Stomach smooth muscle (tissue), 2 donors: Measurements from ENCODE around the gene HSF5.

Experiments used
- H3K27ac ChIP-seq: one replicate; pipeline ENCODE4 v1.7.0; 2013; ENCODE audit warnings: mild to moderate bottlenecking, low read length, inconsistent platforms
- H3K27me3 ChIP-seq, 2 donors: one replicate each; pipeline ENCODE4 v1.7.0; 2013; ENCODE audit warnings: low read length in 2 of 2; ENCODE audit not compliant: insufficient read depth in 2 of 2, control insufficient read depth in 1 of 2
- H3K36me3 ChIP-seq, 2 donors: one replicate each; pipeline ENCODE4 v1.7.0; 2013; ENCODE audit warnings: low read length in 2 of 2; ENCODE audit not compliant: control insufficient read depth in 2 of 2, insufficient read depth in 2 of 2
- H3K4me1 ChIP-seq: one replicate; pipeline ENCODE4 v1.7.0; 2013; ENCODE audit warnings: low read length; ENCODE audit not compliant: control insufficient read depth, insufficient read depth
- H3K4me3 ChIP-seq, 2 donors: one replicate each; pipeline ENCODE4 v1.7.0; 2013; ENCODE audit warnings: low read length in 2 of 2
- H3K9ac ChIP-seq, 2 donors: one replicate each; pipeline ENCODE4 v1.7.0; 2013; ENCODE audit warnings: low read length in 2 of 2, mild to moderate bottlenecking in 1 of 2
- H3K9me3 ChIP-seq, 2 donors: one replicate each; pipeline ENCODE4 v1.7.0; 2013; ENCODE audit warnings: low read length in 2 of 2; ENCODE audit not compliant: control insufficient read depth in 2 of 2
- donor health status: healthy.
- donor health status: Pancreatic carcinoma.

The HSF5 gene

DNA sequence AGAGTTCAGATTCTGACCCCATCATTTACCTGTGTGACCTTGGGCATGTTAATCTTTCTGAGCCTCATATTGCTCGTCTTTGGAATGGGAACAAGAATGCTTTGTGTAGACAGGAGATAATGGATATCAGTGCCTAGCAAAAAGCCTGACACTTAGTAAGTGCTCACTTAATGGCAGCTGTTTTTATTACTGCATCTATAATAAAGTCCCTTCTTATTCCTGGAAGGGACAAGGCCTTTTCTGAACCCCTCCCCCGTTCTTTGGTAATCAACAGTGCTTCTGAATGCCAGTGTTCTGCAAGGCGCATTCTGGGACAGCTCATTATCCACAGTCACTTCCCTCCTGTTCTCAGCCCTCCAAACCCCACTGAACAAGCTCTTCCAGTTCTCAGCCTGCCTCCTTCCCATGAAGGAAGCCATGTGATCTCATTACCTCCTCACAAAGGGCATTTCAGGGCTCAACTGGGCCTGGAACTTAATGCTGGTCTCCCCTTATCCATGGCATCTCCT lies 111.1 kb downstream of the HSF5 start:
- Histone ChIP-seq H3K36me3 (no peaks in the 10 kb centered on the region), H3K4me3 (no peak overlapping the region), H3K9ac (no peak overlapping the region), H3K4me1 (no peaks in the 10 kb centered on the region), H3K27ac (no peak overlapping the region), H3K9me3 (no peaks in the 10 kb centered on the region), H3K27me3 (no peaks in the 10 kb centered on the region)

DNA sequence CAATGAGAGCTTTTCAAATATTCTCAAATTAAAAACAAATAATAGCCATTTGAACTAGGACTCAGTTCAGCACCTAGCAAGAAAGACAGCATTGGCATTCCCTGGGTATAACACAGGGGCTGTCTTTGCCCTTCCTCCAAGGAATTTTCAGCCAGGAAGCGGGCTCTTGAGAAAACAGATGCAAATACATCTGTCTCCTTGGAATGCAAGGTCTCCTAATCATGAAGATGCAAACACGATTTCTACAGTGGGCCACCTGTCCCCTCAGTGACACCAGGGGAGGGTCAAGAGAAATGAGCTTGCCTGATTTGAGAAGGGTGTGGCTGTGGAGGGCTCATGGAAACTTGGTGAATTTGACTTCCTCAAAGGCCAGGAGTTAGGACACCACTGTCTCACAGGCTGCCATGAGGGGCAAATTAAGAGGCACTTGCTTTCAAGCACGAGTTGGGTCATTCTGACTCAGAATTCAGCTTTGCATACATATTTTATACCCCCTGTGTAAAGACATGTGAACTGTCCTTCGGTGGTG lies 111.7 kb downstream of the HSF5 start:
- no peaks in the 10 kb centered on the region for H3K36me3 ChIP-seq
- no peaks in the 10 kb centered on the region for H3K9me3 ChIP-seq
- H3K27ac ChIP-seq, result no peak overlapping the region
- H3K9ac ChIP-seq, result no peak overlapping the region
- H3K4me1 ChIP-seq, result no peaks in the 10 kb centered on the region
- no peaks in the 10 kb centered on the region for H3K27me3 ChIP-seq
- H3K4me3 ChIP-seq, result no peak overlapping the region

DNA sequence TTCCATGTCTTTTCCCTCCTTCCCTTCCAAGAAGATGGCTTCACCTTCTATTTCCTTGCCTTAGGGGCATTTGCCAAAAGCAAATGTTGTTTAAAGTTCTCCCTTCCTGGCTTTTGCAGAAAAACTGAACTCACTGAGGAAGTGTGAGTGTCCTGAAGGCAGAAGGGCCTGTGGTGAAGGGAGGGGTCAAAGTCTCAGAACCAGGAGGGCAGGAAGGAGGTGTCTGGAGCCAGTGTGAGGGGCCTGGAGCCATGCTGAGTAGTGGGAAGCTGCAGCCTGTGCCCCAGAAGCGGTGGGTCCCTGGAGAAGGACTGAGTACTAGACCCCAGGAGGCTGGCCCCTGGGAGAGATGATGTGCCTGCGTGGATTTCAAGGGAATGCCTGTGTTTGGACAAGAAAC lies 112.4 kb downstream of the HSF5 start:
- Histone ChIP-seq H3K4me3 (no peak overlapping the region), H3K9me3 (no peaks in the 10 kb centered on the region), H3K4me1 (no peaks in the 10 kb centered on the region), H3K27ac (no peak overlapping the region), H3K27me3 (no peaks in the 10 kb centered on the region), H3K36me3 (no peaks in the 10 kb centered on the region), H3K9ac (no peak overlapping the region)

DNA sequence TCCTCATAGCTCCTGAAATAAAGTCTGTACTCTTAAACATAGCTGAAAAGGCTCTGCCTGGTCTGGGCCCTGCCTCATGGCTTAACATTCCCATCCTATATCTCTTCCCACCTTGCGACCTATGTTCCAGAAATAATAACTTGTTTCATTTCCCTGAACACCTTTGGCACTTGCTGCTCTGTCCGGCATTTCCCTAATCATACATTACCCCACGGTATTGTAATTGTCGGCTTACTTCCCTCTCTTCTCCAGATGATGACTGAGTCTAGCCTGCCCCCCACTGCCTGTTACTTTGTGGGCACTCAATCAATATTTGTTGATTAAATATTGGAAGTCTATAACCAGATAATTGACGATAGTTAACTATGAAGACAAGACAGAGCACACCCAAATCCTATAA lies 113.0 kb downstream of the HSF5 start:
- Histone ChIP-seq H3K27ac (no peak overlapping the region), H3K4me1 (no peaks in the 10 kb centered on the region), H3K4me3 (no peak overlapping the region), H3K9ac (no peak overlapping the region), H3K36me3 (no peaks in the 10 kb centered on the region), H3K9me3 (no peaks in the 10 kb centered on the region), H3K27me3 (no peaks in the 10 kb centered on the region)

DNA sequence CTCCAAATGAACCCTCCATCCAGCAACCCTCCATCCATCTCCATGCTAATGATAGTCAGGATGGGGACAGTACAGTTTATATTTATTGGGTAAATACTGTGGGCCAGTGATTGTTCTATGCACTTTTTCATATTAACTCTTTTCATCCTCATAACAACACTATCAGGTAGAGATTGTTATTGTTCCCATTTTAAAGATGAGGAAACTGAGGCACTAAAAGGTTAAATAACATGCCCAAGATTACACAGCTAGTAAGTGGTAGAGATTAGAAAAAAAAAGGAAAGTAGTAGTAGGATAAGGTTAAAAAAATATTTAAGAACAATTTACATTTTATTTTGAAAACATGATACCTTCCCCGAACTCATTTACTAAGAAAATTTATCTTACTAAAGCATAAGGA lies 114.3 kb downstream of the HSF5 start:
- no peak overlapping the region for H3K4me3 ChIP-seq
- no peaks in the 10 kb centered on the region for H3K36me3 ChIP-seq
- no peak overlapping the region for H3K9ac ChIP-seq
- H3K27ac ChIP-seq, result no peak overlapping the region
- no peaks in the 10 kb centered on the region for H3K27me3 ChIP-seq
- no peaks in the 10 kb centered on the region for H3K4me1 ChIP-seq
- no peaks in the 10 kb centered on the region for H3K9me3 ChIP-seq

DNA sequence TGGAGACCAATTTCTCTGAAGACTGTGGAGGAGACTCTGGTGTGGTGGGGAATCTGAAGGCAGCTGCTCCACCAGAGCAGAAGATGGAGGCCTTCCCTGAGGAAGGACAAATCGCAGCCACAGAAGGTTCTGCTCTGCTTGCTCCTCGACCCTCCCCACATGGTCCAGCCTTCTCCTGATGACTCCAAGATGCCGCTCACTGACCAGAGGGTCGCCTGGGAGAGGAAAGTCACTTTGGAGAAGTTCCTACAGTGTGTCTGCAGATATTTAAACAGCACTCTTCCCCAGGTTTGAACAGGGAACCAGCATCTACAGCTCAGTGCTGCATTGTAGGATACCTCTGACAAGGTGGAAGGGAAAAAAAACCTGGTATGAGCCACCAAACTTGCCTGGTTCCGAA lies 115.2 kb downstream of the HSF5 start:
- H3K9ac ChIP-seq, result no peak overlapping the region
- H3K27me3 ChIP-seq, result no peaks in the 10 kb centered on the region
- no peaks in the 10 kb centered on the region for H3K9me3 ChIP-seq
- H3K36me3 ChIP-seq, result no peaks in the 10 kb centered on the region
- no peaks in the 10 kb centered on the region for H3K4me1 ChIP-seq
- no peak overlapping the region for H3K27ac ChIP-seq
- no peak overlapping the region for H3K4me3 ChIP-seq

DNA sequence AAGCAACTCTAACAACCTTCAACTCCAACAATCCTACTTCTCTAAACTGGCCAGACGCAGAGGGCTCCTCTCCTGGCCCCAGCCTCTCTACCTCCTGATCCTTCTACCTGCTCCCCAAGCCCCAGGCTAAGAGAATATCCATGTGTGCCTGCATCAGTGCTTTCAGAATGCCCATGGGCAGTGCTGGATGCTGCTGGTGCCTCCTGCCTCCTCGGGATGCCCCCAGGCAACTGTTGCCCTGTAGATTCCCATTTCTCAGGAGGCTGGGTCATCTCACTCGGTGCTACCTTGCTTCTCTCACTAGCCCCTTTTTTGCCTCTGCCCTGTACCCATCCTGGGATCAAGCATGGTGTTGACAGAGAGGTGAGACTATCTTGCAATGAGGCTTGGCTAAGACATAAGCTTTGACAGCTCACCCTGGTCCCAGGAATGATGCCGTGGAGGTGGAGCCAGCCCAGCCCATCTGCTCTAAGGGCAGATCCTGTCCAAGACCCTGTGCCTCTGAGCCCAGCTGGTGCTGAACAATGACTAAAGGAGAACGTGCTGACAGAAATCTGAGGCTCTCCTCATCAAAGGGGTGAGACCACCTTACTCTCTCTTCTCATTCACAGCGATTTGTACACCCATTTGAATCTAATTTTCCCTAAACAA lies 116.8 kb downstream of the HSF5 start:
- no peaks in the 10 kb centered on the region for H3K4me1 ChIP-seq
- H3K4me3 ChIP-seq, result no peak overlapping the region
- no peaks in the 10 kb centered on the region for H3K36me3 ChIP-seq
- H3K27me3 ChIP-seq, result no peaks in the 10 kb centered on the region
- no peaks in the 10 kb centered on the region for H3K9me3 ChIP-seq
- H3K9ac ChIP-seq, result no peak overlapping the region
- no peak overlapping the region for H3K27ac ChIP-seq

DNA sequence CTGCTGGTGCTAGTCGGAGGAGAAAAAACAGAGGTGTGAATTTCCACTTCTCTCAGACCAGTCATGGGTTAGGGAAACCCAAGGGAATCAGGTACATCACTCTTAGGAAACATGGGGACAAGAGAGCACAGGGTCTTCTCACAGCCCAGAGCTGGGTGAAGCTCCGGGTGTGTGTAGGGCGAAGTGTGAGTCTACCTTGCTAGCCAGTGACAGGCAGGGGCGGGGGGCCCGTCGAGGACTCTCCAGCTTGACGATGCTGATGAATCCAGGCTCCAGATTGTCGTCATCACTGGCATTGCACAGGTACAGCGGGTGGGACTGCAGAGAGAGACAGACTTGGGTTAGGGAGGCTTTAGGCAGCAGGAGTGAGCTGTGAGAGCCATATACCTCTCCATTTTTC lies 117.5 kb downstream of the HSF5 start:
- no peak overlapping the region for H3K4me3 ChIP-seq
- no peaks in the 10 kb centered on the region for H3K36me3 ChIP-seq
- H3K9me3 ChIP-seq, result no peaks in the 10 kb centered on the region
- no peaks in the 10 kb centered on the region for H3K4me1 ChIP-seq
- H3K9ac ChIP-seq, result no peak overlapping the region
- H3K27me3 ChIP-seq, result no peaks in the 10 kb centered on the region
- H3K27ac ChIP-seq, result no peak overlapping the region

DNA sequence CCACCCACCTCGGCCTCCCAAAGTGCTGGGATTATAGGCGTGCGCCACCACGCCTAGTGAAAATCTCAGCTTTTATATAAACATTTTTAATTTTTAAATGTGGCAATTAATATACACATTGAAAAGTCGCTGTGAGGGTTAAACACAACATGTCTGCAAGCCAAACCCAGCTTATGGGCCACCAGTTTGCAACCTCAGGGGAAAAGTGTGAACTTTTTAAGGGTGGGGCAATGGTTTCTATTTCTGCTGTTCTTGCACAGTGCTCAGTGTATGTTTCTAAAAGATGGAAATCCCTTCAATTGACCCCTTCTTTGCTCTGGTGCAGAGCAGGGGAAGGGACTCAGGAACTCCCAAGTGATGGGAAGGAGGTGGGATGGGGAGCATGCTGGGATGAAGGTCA lies 117.9 kb downstream of the HSF5 start:
- Histone ChIP-seq H3K4me3 (no peak overlapping the region), H3K36me3 (no peaks in the 10 kb centered on the region), H3K4me1 (peaks cover 2% of the 10 kb centered on the region), H3K27ac (no peak overlapping the region), H3K27me3 (no peaks in the 10 kb centered on the region), H3K9me3 (no peaks in the 10 kb centered on the region), H3K9ac (no peak overlapping the region)
